Stimulated activated CD8-positive, alpha-beta memory T cell treated with anti-CD3 and anti-CD28 coated beads, Interleukin-12 subunit alpha, Interleukin-12 subunit beta, amount 100 ng/mL, for 24 hours (primary cell): Measurements from ENCODE around the gene DLK1.

Experiments used
- DNase-seq: peaks from one replicate; pipeline ENCODE4 v3.0.0-alpha.2; 2020; ENCODE audit errors: extremely low read depth

DLK1 gene

GRCh38 chr14:100714258-100714892, 12.3 kb upstream of the DLK1 start:
- no peak for DNase-seq

DNA sequence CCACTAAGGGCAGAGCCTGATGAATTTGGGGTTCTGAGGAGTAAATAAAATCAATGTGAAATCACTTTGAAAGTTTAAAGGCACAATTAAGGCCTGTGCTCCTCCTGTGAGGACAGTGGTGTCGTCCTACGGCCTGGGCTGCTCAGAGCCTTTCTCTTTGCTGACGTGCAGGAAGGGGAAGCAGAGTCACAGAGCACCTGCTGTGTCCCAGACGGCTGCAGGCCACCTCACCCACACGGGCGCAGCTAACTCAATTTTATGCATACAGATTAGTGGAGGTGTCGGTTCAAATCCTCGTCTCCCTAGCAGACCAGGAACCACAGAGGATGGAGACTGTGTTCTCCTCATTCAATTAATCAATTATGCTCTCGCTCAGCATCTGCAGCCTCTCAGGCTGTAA, 11.4 kb upstream of the DLK1 start:
- no peak for DNase-seq

- no peak for DNase-seq
Observed at GRCh38 chr14:100715803-100716202, 10.9 kb upstream of the DLK1 start.

DNA sequence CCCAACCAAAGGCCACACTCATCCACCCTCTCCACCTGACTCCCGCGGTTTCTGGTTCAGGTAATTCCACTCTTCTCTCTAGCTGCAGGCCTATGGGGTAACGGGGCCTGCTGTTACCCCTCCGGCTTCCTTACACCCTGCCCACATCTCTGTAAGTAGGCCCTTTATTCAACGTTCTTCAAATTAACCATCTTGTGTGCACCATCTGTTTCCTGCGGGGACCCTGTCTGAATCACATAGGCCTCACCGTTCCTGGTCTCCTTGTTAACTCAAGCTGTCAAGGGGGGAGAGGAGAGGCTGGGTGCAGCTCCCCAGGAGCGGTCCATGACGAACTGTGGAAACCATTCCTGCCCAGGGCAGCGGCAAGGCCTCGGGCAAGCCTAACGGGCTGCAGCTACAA, 9.3 kb upstream of the DLK1 start:
- DNase-seq, result no peak

DNA sequence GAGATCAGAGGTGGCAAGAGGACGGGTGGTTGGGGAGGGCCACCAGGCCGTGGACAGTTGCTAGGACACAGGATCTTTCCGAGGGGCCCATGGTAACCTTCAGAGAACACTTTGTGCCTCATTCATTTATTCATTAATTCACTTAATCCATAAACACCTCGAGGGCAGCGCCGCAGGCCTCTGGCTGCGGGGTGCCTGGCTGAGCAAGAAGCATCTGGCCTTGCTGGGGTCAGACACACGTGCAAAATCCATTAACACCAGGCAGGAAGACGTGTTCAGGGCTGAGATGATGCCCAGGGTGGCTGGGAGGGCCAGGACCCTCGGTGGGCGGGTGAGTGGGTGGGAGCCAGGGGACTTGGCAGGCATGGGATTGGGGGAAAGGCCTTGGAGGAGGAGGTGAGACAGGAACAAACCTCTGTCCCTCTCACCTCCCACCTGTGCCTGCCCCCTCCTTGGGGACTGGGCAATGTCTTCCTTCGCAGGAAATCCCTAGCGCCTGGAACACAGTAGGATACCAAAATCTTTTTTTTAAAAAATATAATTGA, 6.6 kb upstream of the DLK1 start:
- no peak for DNase-seq

- DNase-seq, result no peak
Observed at GRCh38 chr14:100721568-100721967, 5.1 kb upstream of the DLK1 start.

DNA sequence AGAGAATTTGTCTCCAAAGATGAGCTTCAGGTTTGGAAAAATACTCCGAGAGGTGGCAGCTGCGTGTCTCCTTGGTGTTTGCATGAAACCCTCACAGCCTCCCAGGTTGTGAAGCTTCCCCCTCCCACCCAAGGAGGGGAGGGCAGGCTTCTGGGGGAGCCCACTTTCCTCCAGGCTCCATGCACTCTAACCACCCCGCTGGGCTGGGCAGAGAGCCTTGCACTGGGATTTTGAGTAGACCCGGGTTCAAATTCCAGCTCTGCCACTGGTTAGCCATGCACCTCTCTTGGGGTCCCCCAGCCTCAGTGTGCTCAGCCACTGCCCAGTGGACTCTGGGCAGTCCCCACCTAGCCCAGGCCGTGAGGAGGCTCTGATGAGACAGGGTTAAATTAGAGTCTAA, 4.3 kb upstream of the DLK1 start:
- DNase-seq, result no peak

DNA sequence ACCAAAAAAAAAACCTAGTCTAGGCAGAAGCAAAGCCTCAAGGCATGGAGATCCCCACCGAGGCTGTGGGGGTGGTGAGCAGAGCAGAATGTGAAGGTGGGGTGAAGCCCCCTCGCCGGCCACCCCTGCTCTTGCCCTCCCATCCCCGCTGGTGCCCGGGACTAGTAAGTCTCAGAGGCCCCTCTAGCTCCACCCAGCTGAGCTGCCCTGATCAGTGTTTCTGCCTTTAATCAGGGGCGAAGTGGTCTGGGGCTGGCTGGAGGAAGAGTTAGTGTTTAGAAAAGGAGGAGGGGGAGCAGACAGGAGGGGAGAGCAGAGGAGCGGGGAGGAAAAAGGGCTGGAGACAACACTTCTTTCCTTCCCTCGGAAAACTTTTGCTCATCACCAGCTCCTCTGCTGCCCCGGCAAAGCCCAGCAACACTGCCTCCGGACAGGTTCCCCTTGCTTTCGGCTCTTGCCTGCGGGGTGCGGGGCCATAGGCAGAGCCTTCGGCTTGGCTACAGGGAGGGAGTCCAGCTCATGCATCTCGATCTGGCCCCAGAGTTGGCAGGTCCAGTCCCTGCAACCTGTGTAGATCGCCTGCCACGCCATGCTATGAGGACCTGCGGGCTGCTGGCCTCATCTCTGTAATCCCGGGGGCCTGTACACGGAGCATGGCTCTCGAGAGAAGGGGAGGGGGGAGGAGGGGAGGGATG, 3.4 kb upstream of the DLK1 start:
- no peak for DNase-seq

GRCh38 chr14:100723830-100724437, 2.8 kb upstream of the DLK1 start:
- no peak for DNase-seq

GRCh38 chr14:100724536-100724935, 2.2 kb upstream of the DLK1 start:
- no peak for DNase-seq

DNA sequence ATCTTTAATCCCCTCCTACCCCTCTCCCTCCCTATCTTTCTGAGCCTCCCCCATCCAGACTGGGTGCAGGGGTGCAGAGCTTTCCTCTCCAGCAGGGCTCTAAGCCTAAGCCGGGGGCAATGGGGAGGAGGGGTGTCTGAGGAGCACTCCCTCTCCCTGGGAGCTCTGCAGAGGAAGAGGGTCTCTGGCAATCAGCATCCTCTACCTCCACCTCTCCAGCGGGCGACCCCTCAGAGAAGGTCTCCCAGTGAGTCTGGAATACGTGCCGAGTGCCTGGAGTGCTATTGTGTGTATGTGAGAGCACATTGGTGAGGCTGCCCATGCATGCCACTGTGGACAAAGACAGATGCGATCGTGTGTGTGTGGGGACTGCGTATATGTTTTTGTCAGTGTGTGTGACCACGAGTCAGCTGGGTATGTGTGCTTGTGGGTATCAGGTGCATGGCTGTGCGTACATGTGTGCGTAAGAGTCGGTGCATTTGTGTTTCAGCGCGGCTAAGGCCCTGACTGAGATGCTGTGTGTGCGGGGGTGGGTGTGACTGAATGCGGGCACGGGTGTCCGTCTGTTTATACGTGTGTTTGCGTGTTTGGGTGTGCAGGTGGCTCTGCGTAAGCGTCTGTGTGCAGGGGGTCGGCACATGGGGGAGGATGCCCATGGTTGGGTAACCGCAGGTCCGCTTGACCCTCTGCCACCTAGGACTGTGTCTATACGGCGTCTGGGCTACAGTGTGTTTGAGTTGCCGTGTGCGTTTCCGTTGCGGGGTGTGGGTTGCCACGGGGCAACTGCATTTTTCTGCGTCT, 905 bp upstream of the DLK1 start:
- no peak for DNase-seq

GRCh38 chr14:100727086-100727872, 587 bp downstream of the DLK1 start:
- DNase-seq, result no peak

DNA sequence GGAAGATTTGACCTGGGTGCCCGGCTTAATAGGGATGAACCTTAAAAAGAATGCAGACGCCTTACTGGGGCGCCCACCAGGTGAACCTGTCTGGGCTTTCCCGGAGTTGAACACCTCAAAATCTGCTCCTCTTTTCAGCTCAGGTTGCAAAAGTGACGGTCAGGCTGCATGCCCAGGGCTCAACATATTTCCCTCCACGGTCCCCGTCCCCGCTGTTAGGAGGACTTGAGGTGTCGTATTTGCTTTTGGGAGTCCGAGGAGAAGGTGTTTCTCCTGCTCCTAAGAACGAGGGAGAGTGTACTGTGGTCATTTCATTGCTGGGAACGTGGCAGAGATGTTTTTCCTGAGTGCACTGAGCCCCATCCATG, 1.2 kb downstream of the DLK1 start:
- DNase-seq, result no peak

DNA sequence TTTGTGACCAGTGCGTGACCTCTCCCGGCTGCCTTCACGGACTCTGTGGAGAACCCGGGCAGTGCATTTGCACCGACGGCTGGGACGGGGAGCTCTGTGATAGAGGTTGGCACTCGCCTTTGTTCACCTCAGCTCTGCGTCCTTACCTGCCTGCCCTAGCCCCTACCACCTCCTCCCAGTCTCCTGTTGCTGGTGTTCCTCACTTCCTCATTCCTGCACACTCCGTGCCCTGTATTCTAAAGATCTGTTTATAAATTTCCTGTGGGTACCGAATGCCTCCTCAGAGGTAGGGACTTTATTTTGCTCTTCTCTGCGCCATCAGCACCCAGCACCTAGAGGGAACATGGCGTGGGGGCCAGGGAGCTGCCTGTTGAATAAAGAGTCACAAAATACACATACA, 2.3 kb downstream of the DLK1 start:
- no peak for DNase-seq

DNA sequence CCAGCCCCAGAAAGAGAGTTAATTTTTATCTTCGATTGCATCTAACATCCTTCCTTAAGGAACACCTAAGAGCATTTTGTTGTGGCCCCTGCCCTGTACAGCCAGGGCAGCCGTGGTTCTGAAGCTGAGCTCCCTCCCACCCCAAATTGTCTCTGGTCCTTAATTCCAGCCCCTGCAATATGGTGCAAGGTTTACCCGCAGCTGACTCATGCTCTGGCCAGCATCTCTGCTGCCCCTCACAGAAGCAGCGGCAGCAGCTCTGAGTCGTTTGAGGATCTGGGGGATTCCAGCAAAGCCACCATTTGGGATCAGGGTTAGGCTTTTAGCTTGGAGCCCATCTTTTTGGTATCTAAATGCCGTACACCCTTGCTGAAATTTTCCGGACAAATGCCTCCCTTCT, 3.3 kb downstream of the DLK1 start:
- no peak for DNase-seq

DNA sequence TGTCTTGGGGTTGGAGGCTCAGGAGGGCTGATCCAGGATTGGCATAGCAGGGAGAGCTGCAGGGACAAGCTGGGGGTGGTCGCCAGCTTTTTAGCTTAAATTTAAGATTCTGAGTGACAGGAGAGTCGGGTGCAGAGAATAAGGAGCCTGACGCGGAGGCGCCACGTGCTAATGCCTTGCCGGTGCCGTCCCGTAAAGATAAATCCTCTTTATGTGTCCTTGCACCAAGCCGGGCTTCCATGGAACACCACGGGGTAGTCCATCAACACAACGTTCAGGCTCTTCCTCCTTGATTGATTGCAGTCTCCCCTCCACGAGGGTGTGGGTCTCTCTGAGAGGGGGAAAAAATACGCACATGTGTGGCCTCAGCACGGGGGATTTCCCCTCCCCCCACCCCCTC, 3.9 kb downstream of the DLK1 start:
- no peak for DNase-seq

DNA sequence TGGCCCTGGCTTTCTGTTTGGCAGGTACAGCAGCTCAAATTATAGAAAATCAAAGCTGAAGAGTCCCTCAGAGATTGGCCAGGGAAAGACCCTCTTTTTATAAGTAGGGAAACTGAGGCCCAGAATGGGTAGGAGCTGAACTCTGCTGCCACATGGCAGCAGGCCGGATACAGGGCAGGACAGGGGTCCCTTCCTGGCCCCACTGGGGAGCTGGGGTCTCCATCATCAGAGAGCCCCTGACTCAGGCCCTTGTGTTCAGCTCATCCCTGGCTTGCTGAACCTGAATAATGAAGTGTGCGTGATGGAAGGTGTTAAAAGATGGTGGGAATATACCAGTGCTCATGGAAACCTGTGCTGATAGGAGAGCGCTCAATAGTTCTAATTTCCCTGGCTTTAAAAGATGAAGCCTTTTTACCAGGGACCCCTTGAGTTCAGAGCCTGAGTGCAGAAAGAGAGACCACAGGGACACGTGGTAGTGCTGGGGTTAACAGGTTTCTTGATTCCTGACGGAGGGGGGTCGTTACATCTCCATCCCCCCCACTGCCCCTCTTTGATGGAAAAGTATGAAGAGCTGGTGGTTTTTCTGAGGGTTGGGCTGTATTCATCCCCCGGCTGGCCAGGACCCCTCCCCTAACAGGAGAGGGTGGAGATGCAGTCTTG, 4.4 kb downstream of the DLK1 start:
- no peak for DNase-seq

GRCh38 chr14:100731846-100732765, 5.4 kb downstream of the DLK1 start:
- DNase-seq, result no peak

DNA sequence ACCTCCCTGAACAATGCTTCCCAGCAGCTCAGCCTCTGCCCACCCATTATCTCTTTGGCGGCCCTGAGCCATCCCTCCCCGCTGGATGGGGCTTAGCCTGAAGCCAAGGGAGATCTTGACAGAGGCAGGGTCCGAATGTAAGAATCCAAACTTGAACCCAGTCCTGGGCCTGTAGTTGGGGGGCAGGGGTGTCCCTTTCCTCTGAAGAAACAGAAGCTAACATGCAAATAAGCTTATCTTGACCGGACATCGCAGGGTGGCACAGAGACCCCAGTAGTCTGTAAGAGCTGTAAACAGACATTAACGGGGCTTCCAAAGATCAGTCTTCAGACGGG, 6.0 kb downstream of the DLK1 start:
- no peak for DNase-seq
